HCT116 (cell line): ENCODE results near the gene MOGAT3.

Experiments used
- CBX3 ChIP-seq: IDR thresholded peaks from 2 replicates; pipeline ENCODE4 v1.6.1; 2012; ENCODE audit warnings: low read depth
- CTCF ChIP-seq, 3 experiments: fragments of 200-600 bp in 1 of 3; sonication (generic) in 1 of 3; IDR thresholded peaks in 2 of 3; conservative IDR thresholded peaks in 1 of 3; 2 replicates each; pipeline ENCODE4 v1.5.1; 2012 to 2017; ENCODE audit warnings: low read depth in 2 of 3, low read length in 2 of 3, antibody characterized with exemption in 1 of 3, borderline replicate concordance in 1 of 3, control low read depth in 1 of 3, mild to moderate bottlenecking in 1 of 3, mixed read lengths in 1 of 3, mixed run types in 1 of 3, moderate library complexity in 1 of 3; ENCODE audit not compliant: insufficient read depth in 1 of 3
- JUND ChIP-seq: IDR thresholded peaks from 2 replicates; pipeline ENCODE4 v1.6.1; 2012
- POLR2A ChIP-seq: IDR thresholded peaks from 2 replicates; pipeline ENCODE4 v1.7.0; 2011; ENCODE audit warnings: borderline replicate concordance; ENCODE audit not compliant: insufficient read depth, insufficient read length; ENCODE audit errors: extremely low read depth
- POLR2AphosphoS5 ChIP-seq: IDR thresholded peaks from 2 replicates; pipeline ENCODE4 v1.6.1; 2011; ENCODE audit warnings: mild to moderate bottlenecking, low read depth, low read length, moderate library complexity
- TCF7L2 ChIP-seq: IDR thresholded peaks from 2 replicates; pipeline ENCODE4 v1.7.0; 2011; ENCODE audit warnings: borderline replicate concordance, inconsistent platforms; ENCODE audit not compliant: insufficient read depth, insufficient read length; ENCODE audit errors: extremely low read depth
- YY1 ChIP-seq: IDR thresholded peaks from 2 replicates; pipeline ENCODE4 v1.6.1; 2011; ENCODE audit warnings: low read length, low read depth, moderate library complexity, mild to moderate bottlenecking; ENCODE audit not compliant: insufficient replicate concordance; ENCODE audit errors: extremely low read depth
- TF ChIP-seq, protein P1 (sequence below): IDR thresholded peaks from 2 replicates; pipeline ENCODE4 v1.6.1; 2012; ENCODE audit warnings: low read depth

GRCh38 chr7:101185258-101185839, 15.5 kb downstream of the MOGAT3 start:
- TF ChIP-seq CTCF (IDR thresholded peaks at IDR 0.05 in 2 of 3, conservative IDR thresholded peaks at IDR 0.05 in 1 of 3; ENCODE audit: borderline replicate concordance in 1 of 3, insufficient read depth in 1 of 3, low read depth in 2 of 3, low read length in 2 of 3) (no peak), YY1 (no peak), POLR2A (no peak), JUND (no peak), TCF7L2 (no peak), POLR2AphosphoS5 (no peak), CBX3 (no peak)
- TF ChIP-seq, protein P1, sequence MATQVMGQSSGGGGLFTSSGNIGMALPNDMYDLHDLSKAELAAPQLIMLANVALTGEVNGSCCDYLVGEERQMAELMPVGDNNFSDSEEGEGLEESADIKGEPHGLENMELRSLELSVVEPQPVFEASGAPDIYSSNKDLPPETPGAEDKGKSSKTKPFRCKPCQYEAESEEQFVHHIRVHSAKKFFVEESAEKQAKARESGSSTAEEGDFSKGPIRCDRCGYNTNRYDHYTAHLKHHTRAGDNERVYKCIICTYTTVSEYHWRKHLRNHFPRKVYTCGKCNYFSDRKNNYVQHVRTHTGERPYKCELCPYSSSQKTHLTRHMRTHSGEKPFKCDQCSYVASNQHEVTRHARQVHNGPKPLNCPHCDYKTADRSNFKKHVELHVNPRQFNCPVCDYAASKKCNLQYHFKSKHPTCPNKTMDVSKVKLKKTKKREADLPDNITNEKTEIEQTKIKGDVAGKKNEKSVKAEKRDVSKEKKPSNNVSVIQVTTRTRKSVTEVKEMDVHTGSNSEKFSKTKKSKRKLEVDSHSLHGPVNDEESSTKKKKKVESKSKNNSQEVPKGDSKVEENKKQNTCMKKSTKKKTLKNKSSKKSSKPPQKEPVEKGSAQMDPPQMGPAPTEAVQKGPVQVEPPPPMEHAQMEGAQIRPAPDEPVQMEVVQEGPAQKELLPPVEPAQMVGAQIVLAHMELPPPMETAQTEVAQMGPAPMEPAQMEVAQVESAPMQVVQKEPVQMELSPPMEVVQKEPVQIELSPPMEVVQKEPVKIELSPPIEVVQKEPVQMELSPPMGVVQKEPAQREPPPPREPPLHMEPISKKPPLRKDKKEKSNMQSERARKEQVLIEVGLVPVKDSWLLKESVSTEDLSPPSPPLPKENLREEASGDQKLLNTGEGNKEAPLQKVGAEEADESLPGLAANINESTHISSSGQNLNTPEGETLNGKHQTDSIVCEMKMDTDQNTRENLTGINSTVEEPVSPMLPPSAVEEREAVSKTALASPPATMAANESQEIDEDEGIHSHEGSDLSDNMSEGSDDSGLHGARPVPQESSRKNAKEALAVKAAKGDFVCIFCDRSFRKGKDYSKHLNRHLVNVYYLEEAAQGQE: no peak
